Measurements from ENCODE around the gene ELF4.

DNA sequence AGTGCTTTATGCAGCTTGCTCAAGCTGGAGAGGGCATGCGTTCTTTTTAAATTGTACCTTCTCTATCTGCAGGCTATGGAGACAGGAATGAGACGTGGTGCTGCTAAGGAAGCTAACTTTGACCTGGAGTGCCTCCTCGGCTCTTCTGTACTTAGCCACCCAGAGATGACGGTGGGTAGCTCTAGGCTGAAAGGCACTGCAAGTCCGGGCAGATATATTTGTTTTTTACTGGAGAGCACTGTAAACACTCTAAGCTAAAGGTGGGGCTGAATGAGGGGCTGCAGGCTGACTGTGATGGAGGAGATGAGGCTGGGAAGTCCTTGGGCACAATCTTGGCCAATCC is 12.1 kb downstream of the ELF4 start:
- no peak for TF ChIP-seq EZH2 (IDR thresholded peaks at IDR 0.05; ENCODE audit: low read depth, unreplicated experiment)
- TF ChIP-seq CTCF (conservative IDR thresholded peaks at IDR 0.05; ENCODE audit: low read depth in 2 of 2) = no peak
- no peak for TF ChIP-seq ZNF114 (CRISPR knock-in tag; IDR thresholded peaks at IDR 0.05)
- TF ChIP-seq EZH2phosphoT487 (IDR thresholded peaks at IDR 0.05; ENCODE audit: unreplicated experiment) = no peak
- TF ChIP-seq ETS1 (IDR thresholded peaks at IDR 0.05) = no peak
- no peak for TF ChIP-seq POLR2AphosphoS5 (IDR thresholded peaks at IDR 0.05; ENCODE audit: low read depth)
